PC-9 (cell line): Measurements from ENCODE around the gene HAUS5. TPM values are rescaled to one million over a fixed set of nuclear protein-coding genes. Genes with fewer than 3 reads are reported as not detected.

Source experiments
- BruUV-seq: library from RNA; stranded (reverse); fragments of 400-500 nt; replicated peaks from 2 replicates; lab custom pipeline; 2021; lab: Mats Ljungman, UMichigan
- CTCF ChIA-PET: fragments of 300-600 bp; sonication (Branson Sonifier 250); formaldehyde crosslinking; loops from one replicate; lab custom pipeline; 2022; ENCODE audit warnings: antibody characterized with exemption; lab: Charles Lee
- POLR2A ChIA-PET: fragments of 300-600 bp; sonication (Branson Sonifier 250); formaldehyde crosslinking; loops from one replicate; lab custom pipeline; 2022; ENCODE audit warnings: antibody characterized with exemption; ENCODE audit not compliant: unreplicated experiment; lab: Charles Lee
- DNase-seq, 2 experiments: peaks; one replicate each; pipeline versions ENCODE4 v3.0.0 to v3.0.0-alpha.2; 2015 to 2022; ENCODE audit warnings: mixed read lengths in 1 of 2
- H2AFZ ChIP-seq: fragments of 200-600 bp; sonication (generic); 2 replicates; pipeline ENCODE4 v1.8.1; 2017; ENCODE audit warnings: antibody characterized with exemption
- H3F3A ChIP-seq: fragments of 200-600 bp; sonication (generic); 2 replicates; pipeline ENCODE4 v1.8.1; 2017; ENCODE audit warnings: antibody characterized with exemption, mild to moderate bottlenecking, low read depth; ENCODE audit not compliant: insufficient read depth
- H3K27ac ChIP-seq: fragments of 200-600 bp; sonication (generic); 2 replicates; pipeline ENCODE4 v1.6.1; 2016; ENCODE audit warnings: mixed run types
- H3K27me3 ChIP-seq: fragments of 200-600 bp; sonication (generic); 2 replicates; pipeline ENCODE4 v1.6.1; 2016; ENCODE audit warnings: low read depth, mixed run types; ENCODE audit not compliant: insufficient read depth
- H3K36me3 ChIP-seq: fragments of 200-600 bp; sonication (generic); 2 replicates; pipeline ENCODE4 v1.6.1; 2016; ENCODE audit warnings: low read depth, mixed run types
- H3K4me1 ChIP-seq: fragments of 200-600 bp; sonication (generic); replicated peaks from 2 replicates; pipeline ENCODE4 v1.6.1; 2016; ENCODE audit warnings: mixed run types; ENCODE audit not compliant: insufficient read depth
- H3K4me2 ChIP-seq: fragments of 200-600 bp; sonication (generic); 2 replicates; pipeline ENCODE4 v1.6.1; 2017; ENCODE audit warnings: mixed run types
- H3K4me3 ChIP-seq: fragments of 200-600 bp; sonication (generic); 2 replicates; pipeline ENCODE4 v1.6.1; 2016; ENCODE audit warnings: mixed run types
- H3K79me2 ChIP-seq: fragments of 200-600 bp; sonication (generic); 2 replicates; pipeline ENCODE4 v1.6.1; 2017; ENCODE audit warnings: low read depth, mixed run types
- H3K9me2 ChIP-seq: fragments of 200-600 bp; sonication (generic); 2 replicates; pipeline ENCODE4 v1.8.1; 2017; ENCODE audit warnings: mild to moderate bottlenecking; ENCODE audit not compliant: insufficient read depth
- H3K9me3 ChIP-seq: fragments of 200-600 bp; sonication (generic); 2 replicates; pipeline ENCODE4 v1.8.1; 2016; ENCODE audit warnings: low read depth; ENCODE audit not compliant: insufficient read depth
- H4K20me1 ChIP-seq: fragments of 200-600 bp; sonication (generic); 2 replicates; pipeline ENCODE4 v1.8.1; 2017; ENCODE audit not compliant: insufficient read depth
- EZH2 ChIP-seq: fragments of 200-600 bp; sonication (generic); IDR thresholded peaks from 2 replicates; pipeline ENCODE4 v1.8.0; 2017; ENCODE audit warnings: antibody characterized with exemption, low read depth
- intact Hi-C: fragments of 100-400 bp; cut with micrococcal nuclease; formaldehyde crosslinking; loops from one replicate; pipeline ENCODE4 v1.10.0; 2022; ENCODE audit not compliant: unreplicated experiment
- total RNA-seq: library from RNA; stranded (reverse); gene quantifications from 2 replicates; pipeline ENCODE4 v1.2.3, GENCODE V29; 2021
- TF ChIP-seq, protein P1 (sequence below): fragments of 200-600 bp; sonication (generic); conservative IDR thresholded peaks from 2 replicates; pipeline ENCODE4 v1.6.1; 2017; ENCODE audit warnings: mixed run types, antibody characterized with exemption, mild to moderate bottlenecking, moderate library complexity

The HAUS5 gene
- total RNA-seq, 1 experiment from 2014 or later = 21.7 TPM

GRCh38 chr19:35656700-35657099, 44.2 kb downstream of the HAUS5 start:
- TF ChIP-seq, protein P1, sequence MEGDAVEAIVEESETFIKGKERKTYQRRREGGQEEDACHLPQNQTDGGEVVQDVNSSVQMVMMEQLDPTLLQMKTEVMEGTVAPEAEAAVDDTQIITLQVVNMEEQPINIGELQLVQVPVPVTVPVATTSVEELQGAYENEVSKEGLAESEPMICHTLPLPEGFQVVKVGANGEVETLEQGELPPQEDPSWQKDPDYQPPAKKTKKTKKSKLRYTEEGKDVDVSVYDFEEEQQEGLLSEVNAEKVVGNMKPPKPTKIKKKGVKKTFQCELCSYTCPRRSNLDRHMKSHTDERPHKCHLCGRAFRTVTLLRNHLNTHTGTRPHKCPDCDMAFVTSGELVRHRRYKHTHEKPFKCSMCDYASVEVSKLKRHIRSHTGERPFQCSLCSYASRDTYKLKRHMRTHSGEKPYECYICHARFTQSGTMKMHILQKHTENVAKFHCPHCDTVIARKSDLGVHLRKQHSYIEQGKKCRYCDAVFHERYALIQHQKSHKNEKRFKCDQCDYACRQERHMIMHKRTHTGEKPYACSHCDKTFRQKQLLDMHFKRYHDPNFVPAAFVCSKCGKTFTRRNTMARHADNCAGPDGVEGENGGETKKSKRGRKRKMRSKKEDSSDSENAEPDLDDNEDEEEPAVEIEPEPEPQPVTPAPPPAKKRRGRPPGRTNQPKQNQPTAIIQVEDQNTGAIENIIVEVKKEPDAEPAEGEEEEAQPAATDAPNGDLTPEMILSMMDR = no peak
- TF ChIP-seq EZH2 = no peak
- H3K9me3 ChIP-seq = no peaks in the 10 kb centered on the region
- BruUV-seq = no TSS peak
- H4K20me1 ChIP-seq = 0 out of 2 replicates have a peak, but pooled peaks cover 6% of the 10 kb centered on the region
- H3F3A ChIP-seq = peaks cover 23% of the 10 kb centered on the region; the same call in 1 of the 2 replicates
- no peak overlapping the region for H2AFZ ChIP-seq
- no peak overlapping the region for H3K4me3 ChIP-seq
- no peaks in the 10 kb centered on the region for H3K9me2 ChIP-seq
- H3K27ac ChIP-seq = no peak overlapping the region
- no peaks in the 10 kb centered on the region for H3K4me1 ChIP-seq
- H3K27me3 ChIP-seq = no peaks in the 10 kb centered on the region
- no peaks in the 10 kb centered on the region for H3K79me2 ChIP-seq
- POLR2A ChIA-PET = no interaction called here
- DNase-seq = no peak
- intact Hi-C loops = no loop called here
- H3K4me2 ChIP-seq = no peak overlapping the region
- CTCF ChIA-PET = interaction anchor here (0.6 kb wide), 2 partner anchors 35 to 38 kb away, joined by 6 to 9 read pairs; no protein-coding TSS in a partner anchor
- H3K36me3 ChIP-seq = peaks cover 23% of the 10 kb centered on the region

DNA sequence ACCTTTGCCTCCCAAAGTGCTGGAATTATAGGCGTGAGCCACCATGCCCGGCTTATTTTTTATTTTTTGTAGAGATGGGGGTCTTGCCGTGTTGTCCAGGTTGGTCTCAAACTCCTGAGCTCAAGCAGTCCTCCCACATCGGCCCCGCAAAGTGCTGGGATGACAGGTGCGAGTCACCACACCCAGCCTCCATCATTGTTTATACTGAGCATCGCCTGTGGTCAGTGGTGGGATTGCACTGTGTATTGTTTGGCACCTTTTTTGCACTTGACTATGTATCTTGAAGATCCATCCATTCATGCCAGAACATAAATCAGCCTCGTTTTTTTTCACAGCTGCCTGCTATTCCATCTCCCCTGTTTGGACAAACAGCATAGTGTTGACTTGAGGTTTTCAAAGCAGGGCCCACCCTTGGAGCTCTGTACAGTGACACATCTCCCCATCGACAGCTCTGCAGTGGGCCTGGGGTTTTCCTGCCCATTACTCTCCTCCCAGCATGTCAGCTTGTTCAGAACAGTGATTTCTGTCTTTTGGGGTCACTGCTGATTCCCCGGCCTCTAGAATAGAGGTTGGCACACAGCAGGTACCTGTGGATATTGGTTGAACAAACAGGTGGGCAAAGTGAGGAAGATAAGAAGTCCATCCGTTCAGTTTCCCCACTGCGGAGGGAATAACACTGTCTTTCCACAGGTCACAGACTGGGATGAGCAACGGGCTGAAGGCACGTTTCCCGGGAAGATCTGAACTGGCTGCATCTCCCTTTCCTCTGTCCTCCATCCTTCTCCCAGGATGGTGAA, 45.6 kb downstream of the HAUS5 start:
- no peak overlapping the region for H2AFZ ChIP-seq
- DNase-seq = no peak
- no TSS peak for BruUV-seq
- 0 out of 2 replicates have a peak, but pooled peaks cover 6% of the 10 kb centered on the region for H4K20me1 ChIP-seq
- no peak for TF ChIP-seq EZH2
- TF ChIP-seq, protein P1 = peak; percentile 48; the same call in 1 of the 2 replicates
- H3K4me1 ChIP-seq = no peaks in the 10 kb centered on the region
- no peaks in the 10 kb centered on the region for H3K27me3 ChIP-seq
- H3K4me2 ChIP-seq = no peak overlapping the region
- no peak overlapping the region for H3K27ac ChIP-seq
- CTCF ChIA-PET = no interaction called here
- H3K9me2 ChIP-seq = no peaks in the 10 kb centered on the region
- no peak overlapping the region for H3K4me3 ChIP-seq
- no peaks in the 10 kb centered on the region for H3K79me2 ChIP-seq
- H3K36me3 ChIP-seq = peaks cover 21% of the 10 kb centered on the region
- peaks cover 28% of the 10 kb centered on the region; the same call in 1 of the 2 replicates for H3F3A ChIP-seq
- POLR2A ChIA-PET = no interaction called here
- H3K9me3 ChIP-seq = no peaks in the 10 kb centered on the region
- intact Hi-C loops = no loop called here

- H3K36me3 ChIP-seq = peaks cover 6% of the 10 kb centered on the region; the same call in 1 of the 2 replicates
- POLR2A ChIA-PET = no interaction called here
- H3K9me3 ChIP-seq = no peaks in the 10 kb centered on the region
- no peak overlapping the region for H3K27ac ChIP-seq
- intact Hi-C loops = no loop called here
- no TSS peak for BruUV-seq
- DNase-seq = no peak
- H4K20me1 ChIP-seq = no peaks in the 10 kb centered on the region
- no peak overlapping the region for H3K4me2 ChIP-seq
- no peak overlapping the region for H3K4me3 ChIP-seq
- peaks cover 24% of the 10 kb centered on the region; the same call in 1 of the 2 replicates for H3F3A ChIP-seq
- H3K9me2 ChIP-seq = no peaks in the 10 kb centered on the region
- CTCF ChIA-PET = interaction anchor here (0.6 kb wide), 2 partner anchors 11 to 26 kb away, joined by 3 to 5 read pairs; no protein-coding TSS in a partner anchor
- no peaks in the 10 kb centered on the region for H3K27me3 ChIP-seq
- TF ChIP-seq EZH2 = no peak
- TF ChIP-seq, protein P1 = no peak
- H2AFZ ChIP-seq = no peak overlapping the region
- no peaks in the 10 kb centered on the region for H3K4me1 ChIP-seq
- no peaks in the 10 kb centered on the region for H3K79me2 ChIP-seq
These were observed 49.4 kb downstream of the HAUS5 start for GRCh38 chr19:35661995-35662340.
